GM18909 (cell line): ENCODE results near the gene C11orf71.

ENCODE experiments used
- ATAC-seq: cut with Tn5 transposase; IDR thresholded peaks from one replicate; pipeline ENCODE4 v1.9.1; 2021; ENCODE audit warnings: mild to moderate bottlenecking; ENCODE audit not compliant: unreplicated experiment, poor library complexity

C11orf71 gene, protein sequence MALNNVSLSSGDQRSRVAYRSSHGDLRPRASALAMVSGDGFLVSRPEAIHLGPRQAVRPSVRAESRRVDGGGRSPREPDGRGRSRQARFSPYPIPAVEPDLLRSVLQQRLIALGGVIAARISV

DNA sequence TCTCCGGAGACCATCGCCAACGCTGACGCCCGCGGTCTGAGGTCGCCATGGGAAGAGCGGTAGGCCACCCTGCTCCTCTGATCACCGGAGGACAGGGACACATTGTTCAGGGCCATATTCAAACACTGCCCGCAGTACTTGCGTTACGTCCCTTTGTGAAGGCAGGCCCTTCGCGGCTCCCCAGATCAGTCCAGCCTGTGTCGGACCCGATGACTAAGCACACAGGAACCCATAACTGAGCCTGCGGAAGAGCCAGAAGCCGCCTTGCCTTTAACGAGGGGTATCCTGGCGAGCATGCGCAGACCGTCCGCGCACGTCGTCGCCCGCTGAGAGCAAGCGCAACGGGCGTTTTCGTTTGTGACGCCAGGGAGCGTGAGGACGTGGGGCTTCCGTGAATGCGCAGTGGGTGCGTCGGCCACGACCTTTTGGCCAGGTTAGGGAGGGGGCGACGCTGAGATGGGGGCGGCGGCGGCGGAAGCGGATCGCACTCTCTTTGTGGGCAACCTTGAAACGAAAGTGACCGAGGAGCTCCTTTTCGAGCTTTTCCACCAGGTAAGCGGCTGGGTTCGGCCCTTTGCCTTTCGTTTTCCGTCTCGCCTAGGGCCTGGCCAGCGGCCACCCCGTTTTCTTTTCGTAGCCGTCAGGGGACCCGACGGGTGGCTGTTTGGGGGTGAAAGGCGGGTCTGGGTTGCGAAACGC, at the start of gene C11orf71, which contains the start of gene RBM7:
C11orf71 (minus strand) TSS at position 296 of the 699 bp plus-strand sequence; CDS start at position 116, 180 bp downstream.
RBM7 (plus strand) TSS at position 451 of the 699 bp plus-strand sequence; CDS start at position 457, 6 bp downstream.
- ATAC-seq, result peak; percentile 97

DNA sequence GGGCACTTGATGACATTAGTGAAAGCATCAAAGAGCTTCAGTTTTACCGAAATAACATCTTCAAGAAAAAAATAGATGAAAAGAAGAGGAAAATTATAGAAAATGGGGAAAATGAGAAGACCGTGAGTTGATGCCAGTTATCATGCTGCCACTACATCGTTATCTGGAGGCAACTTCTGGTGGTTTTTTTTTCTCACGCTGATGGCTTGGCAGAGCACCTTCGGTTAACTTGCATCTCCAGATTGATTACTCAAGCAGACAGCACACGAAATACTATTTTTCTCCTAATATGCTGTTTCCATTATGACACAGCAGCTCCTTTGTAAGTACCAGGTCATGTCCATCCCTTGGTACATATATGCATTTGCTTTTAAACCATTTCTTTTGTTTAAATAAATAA, 49.5 kb upstream of the C11orf71 start:
- ATAC-seq, result no peak

DNA sequence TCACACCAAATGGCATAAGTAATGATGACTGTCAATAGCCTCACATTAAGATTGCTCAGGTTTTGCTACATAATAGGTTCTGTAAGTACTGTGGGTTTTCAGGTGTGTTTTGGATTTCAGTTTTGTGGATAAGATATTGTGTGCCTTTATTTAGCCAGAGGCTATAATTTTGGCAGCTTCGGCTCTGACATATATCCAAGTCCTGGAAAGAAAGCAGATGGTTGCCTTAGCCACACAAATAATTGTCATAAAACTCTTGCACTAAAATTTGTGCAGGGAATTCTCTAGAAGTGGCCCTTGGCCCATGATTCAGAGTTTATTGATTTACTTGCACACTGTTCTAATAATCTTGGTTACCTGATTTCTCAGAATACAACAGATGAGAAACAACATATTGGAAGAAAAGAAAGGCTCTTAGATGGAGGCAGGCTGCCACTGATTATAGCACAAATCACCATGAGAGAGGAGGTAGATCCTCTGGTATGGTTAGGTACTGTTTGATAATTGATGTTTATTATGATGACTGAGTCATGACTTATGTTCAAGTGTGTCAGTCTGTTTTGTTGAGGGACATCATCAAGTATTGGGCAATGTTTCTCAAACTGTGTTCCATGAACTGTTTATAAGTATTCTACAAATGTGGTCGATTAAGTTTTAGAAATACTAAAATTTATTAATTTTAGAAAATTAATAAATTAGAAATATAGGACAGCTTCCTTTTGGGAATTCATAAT, 48.6 kb upstream of the C11orf71 start:
- no peak for ATAC-seq

DNA sequence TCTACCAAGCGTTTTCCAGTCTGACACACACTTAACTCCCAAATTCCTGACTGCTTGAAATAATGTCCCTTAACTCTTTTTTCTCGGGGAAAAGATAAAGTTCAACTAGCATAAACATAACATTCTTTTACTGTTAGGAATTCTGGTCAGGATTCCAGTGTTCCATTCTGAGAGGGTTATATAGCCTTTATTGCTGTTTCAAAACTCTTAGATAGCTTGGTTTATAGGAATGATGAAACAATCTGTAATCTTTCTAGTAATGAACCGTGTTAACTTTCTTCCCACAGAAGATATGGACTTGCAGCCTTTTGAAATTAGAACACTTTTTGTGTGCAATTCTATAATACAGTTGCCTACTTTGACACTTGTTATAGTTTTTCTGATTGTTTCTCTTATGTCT, 47.6 kb upstream of the C11orf71 start:
- no peak for ATAC-seq

DNA sequence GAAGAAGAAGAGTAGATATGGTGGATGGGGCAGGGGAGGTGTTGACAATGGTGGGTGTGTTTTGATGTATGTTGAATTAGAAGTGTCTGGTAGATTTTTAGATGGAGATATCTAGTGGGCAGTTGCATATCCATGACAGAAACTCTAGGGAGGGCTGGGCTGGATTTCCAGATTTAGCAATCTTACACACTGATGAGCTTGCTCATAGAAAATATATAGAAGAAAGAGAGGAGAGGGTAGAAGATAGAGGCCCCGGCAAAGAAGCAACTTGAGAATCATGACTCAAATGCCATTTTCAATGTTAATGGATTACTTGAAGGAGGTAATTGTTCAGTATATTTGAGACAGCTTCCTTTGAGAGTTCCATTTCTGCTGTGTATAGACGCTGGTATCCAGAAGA, 47.1 kb upstream of the C11orf71 start:
- no peak for ATAC-seq

DNA sequence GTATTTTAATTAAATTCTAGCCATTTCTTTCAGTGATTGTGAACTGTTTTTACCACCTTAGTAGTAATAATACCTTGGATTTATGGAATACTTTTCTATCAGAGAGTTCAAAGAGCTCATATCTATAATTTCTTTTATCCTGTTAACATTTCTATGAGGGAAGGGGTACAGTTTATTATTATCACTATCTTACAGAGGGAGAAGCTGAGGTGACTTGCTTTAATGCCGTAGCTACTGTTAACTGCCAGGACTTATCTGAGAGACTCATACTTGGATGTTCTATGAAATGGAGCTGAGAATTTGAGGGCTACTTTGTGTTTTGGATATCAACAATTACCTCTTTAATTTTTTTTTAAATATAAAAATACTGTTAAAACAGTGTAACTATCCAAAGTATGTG, 42.2 kb upstream of the C11orf71 start:
- no peak for ATAC-seq

DNA sequence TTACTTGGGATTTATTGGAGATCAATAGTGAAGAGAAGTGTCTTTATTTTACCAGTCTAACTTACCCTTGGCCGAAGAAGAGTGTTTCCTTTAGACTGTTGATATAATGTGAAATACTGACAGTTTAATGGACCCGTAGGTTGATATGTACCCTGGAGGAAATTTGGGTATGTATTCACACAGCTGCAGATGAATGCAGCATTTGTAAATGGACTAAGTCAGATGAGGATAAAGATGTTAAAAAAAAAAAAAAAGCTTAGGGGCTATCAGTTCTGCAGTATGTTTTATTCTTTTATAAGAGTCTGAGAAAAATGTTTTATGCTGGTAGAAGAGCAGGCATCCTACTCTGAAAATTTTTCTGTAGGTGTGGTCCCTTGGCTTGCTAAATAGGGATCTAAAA, 41.6 kb upstream of the C11orf71 start:
- no peak for ATAC-seq

DNA sequence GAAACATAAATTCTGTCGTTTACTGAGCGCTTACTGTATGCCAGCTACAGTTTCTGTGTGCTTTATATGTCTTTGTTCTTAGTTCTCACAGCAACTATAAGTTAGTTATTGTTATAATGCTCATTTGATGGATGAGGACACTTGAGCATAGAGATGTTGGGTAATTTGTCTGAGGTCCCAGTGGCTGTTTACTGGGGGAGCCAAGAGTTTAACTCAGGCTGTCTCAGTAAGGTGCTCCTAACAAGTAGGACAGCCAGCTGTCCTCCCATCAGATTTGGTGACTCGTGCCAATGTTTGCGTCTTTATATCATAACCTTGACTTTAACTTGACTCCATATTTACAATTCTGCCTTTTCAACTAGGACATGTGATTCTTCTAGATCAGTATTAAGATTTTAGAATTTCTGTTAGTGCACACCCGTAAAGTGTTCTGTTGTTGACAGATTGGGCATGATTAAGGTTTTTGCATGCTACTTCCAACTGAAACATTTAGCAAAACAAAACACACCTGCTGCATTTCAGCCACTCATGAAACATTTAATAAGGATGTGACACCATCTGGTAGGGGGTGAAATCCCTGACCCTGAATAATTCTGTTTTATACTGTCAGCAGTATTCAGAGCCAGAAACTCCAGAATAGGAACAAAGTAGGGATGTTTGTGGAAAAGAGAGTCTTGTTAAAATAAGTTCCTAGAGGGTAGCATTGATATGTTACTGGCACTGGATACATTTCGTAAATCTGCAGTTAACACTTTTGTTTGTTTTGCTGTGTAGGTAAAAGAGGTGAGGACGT, 40.9 kb upstream of the C11orf71 start:
- no peak for ATAC-seq

DNA sequence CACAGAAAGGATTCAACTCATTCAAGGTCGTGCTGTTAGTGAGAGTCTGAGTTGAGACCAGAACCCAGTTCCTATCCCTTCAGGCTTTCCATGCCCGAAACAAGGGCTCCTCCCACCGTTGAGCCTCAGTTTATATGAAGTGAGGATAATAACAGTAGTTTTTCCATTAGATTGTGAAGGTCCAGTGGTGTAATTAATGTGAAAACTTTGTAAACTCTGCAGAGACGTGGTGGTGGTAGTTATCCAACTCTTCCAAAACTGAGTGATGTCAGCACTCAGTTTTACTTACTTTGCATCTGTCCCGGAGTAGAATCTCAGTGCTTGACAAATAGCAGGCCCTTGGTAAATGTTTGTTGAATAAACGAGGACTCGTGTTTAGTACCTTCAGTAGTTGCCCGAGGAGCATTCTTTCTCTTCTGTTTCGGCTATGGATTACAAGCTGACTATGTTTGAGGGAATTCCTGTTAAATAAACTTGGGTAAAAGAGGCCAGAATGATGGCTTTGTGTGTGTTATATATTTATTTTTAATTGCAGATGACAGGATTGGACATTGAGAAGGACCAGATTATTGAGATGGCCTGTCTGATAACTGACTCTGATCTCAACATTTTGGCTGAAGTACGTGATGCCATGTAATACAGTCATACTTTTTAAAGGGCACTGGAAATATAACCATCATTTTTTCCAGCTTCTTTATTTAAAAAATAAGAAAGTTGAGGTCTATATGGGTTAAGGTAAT, 40.0 kb upstream of the C11orf71 start:
- no peak for ATAC-seq

DNA sequence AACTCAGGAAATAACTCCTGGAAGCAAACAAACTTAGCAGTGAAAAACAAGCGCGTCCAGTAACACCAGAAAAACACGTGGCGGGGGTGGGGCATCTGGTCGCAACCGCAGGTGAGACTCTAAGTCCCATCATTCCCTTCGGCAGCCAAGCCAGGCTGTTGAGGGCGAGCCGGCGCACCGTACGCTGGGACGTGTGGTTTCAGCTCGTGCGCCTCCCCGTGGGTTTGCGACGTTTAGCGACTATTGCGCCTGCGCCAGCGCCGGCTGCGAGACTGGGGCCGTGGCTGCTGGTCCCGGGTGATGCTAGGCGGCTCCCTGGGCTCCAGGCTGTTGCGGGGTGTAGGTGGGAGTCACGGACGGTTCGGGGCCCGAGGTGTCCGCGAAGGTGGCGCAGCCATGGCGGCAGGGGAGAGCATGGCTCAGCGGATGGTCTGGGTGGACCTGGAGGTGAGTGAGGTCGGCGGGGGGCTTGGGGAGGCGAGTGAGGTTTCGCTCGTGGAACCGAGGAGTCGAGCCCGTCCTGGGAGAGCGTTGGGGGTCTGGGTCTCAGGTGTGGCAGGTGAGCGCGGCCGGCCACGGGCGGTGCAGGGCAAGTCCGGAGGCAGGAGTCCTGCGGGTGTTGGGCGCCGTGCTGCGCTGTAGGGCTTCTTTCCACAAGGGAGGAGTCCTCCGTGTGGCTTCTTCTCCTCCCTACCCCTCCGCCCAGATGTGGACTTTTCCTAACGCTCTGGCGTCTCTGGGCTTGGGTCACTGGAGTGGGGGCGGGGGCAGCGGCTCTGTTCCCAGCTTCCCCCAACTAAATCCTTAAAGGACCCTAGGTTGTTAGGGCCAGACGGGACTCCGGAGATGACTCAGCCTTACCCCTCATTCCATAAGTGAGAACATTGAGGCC, 39.2 kb upstream of the C11orf71 start, which contains the start of gene REXO2:
REXO2 (plus strand) TSS at position 239 of the 892 bp plus-strand sequence; CDS start at position 301, 62 bp downstream.
- peak; percentile 99 for ATAC-seq

DNA sequence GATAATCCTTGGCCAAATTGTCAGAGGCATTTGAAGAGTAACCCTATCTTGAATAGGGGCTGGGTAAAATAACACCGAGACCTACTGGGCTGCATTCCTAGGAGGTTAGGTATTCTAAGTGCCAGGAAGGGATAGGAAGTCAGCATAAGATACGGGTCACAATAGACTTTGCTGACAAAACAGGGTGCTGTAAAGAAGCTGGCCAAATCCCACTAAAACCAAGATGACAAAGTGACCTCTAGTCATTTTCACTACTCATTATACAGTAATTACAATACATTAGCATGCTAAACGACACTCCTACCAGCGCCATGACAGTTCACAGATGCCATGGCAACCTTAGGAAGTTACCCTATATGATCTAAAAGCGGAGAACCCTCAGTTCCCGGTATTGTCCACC, 38.0 kb upstream of the C11orf71 start:
- no peak for ATAC-seq

DNA sequence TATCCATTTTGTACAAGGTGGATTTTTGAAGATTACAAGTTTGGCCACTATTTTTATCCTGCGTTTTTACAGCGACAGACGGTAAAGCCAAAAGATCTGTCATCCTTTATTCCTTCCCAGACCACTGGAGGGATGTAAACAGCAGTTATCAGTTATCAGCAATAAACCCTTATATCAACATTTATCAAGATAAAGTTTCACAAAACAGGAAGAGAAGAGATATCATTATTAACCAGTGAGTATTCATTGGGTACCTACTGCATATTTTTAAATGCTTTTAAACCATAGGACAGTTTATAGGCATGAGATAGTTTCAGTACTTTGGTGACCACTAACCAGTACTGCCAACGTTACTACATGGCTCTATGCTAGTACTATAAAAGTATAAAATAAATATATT, 33.1 kb upstream of the C11orf71 start:
- no peak for ATAC-seq

DNA sequence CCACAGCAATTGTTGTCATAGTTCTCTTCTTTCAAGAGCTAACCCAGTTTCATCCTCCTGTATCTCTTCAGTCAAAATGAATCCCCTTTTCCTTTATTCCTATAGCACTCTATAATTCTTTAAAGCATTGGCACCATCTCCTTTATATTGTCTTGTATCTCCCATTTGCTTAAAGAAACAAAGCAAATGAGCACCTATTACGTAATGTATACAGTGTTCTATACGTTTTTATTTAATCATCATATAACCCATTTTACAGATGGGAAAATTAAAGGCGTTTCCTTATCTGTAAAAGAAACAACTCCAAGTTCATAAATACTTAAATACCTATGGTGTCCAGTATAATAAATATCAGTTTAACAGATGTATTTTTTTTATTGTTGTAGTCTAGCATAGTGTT, 32.6 kb upstream of the C11orf71 start:
- no peak for ATAC-seq

DNA sequence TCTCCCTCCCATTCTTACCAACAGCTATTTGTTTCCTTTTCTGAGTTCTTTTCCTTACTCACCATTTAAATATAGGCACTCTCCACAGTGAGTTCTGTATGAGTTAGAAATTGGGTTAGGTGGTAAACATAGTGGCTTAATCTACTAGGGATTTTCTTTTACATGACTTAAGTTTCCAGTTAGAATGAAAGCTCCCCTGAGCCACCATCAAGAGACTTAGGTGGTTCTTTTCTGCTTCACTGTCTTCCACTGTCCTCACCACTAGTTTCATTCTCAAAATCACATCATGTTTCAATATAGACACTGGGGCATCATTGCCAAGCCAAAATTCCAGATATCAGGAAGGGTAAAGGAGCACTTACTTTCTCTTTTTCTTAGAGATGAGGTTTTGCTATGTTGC, 30.0 kb upstream of the C11orf71 start:
- ATAC-seq, result no peak

DNA sequence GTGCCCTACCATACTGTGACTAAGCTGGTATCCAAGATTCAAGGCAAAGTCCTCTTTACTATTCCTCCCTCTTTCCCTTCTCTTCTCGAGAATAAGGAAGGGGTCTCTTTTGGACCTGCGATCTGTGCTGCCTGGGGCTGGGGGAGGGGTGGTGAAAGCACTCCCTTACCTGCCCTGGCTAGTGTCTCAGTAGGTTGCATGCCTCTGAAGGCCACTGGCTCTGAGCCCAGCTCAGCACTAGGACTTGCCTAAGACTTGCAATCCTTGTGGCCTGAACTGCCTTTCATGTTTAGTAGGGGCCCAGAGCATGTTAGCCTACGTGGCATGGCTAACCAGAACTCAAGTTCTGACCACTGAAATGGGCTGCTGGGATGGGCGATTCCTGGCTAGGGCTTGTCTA, 26.0 kb upstream of the C11orf71 start:
- ATAC-seq, result no peak

DNA sequence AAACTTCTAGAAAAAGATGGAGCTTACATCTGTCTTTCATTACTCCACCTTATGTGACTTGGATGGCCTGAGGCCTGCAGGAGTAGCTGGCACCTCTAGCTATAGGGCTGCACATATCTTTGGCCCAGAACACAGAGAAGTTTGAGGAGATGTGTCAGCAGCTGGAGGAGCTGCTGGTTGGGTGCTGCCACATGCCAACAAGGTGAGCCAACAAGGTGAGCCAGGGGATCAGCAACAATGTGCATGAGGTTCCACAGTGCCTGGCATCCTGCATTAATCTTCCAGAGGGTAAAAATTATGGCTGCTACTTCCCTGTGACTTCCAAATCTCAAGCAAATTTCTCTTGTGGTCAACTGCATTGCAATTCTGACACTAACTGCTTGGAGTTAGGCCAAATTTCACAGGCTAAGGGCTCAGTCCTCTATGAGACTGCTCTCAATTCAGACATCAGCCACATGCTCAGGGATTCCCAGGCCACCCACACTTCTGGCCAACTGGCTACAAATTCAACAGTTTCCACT, 16.2 kb upstream of the C11orf71 start:
- no peak for ATAC-seq

DNA sequence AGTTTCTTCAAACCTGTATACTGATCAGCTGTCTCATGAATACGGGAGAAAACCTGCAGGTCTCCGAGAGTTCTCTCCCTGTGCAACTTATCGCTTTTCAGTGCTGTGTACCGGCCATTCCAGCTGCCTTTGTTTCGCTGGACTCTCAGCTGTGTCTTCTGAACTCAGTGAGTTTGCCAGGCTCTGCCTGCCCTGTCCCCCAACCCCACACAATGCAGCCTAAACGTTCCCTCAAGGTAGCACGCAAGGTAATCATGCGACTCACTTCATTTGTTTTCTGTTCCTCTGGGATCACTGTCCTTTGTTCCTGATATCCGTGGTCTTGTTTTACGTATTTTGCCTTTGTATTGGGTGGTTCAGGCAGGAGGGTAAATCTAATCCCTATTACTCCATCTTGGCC, 13.6 kb upstream of the C11orf71 start:
- ATAC-seq, result no peak

DNA sequence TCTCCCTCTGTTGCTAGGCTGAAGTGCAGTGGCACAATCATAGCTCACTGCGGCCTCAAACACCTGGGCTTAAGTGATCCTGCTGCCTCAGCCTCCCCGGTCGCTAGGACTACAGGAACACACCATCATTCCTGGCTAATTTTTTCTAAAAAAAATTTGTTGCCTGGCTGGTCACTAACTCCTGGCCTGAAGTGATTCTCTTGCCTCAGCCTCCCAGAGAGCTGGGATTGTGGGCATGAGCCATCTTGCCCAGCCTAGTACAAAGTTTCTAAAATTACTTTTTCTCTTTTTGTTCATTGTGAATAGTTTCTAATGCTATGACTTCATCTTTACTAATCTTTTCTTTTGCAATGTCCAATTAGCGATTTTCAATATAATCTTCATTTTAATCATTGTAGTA, 12.6 kb upstream of the C11orf71 start:
- ATAC-seq, result no peak

DNA sequence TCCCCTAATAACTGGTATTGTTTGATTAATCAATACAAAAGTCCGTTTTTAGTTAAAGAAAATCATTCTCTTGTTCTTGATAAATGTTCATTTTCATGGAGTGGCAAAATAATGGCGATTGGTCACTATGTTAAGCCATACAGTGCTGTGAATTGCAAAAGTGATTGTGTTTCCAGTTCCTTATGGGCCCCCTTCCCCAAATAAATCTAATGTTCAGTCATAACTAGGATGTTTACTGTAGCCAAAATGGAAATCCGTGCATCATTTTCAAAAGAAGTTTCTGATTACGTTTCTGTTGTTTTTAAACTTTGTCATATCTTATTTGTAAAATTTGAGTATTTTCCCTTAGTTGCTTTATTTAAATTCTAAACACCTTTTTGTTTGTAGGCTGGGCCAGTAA, 1.0 kb upstream of the C11orf71 start:
- ATAC-seq, result no peak
